Measurements from ENCODE around the gene CLEC6A.
"Not testable (repeated sequence)": the region's sequence is repeated elsewhere in the genome, so short reads cannot be mapped to it uniquely, and the experiment has no call there.

The CLEC6A gene

DNA sequence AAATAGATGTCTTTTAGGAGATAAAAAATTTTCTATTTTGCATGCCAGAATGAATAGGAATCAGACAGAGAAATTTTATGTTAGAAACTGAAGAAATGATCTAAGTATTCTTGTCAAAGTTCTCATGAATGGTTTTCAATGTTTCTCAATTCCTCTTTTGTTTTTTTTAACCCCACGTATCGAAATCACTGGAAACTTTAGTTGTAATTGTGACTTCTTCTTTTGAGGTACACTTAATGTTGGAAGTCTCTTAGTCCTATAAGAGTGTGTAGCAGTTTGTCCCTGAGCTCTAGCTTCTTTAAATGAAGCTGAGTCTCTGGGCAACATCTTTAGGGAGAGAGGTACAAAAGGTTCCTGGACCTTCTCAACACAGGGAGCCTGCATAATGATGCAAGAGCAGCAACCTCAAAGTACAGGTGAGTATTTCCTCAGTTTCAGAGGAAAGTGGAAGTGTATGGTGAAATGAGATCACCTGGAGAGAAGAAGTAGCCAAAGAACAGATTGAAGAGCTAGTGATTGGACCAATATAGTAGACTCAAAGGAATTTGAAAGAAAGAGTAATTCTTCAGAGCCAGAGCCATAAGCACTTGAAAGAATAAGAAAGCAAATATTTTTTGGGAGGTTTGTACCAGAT is at the start of gene CLEC6A:
Gene CLEC6A, plus strand, starts transcription at position 236 of the 634 bp plus-strand sequence. Its CDS starts 150 bp downstream, at position 386.
- no peak for DNase-seq

DNA sequence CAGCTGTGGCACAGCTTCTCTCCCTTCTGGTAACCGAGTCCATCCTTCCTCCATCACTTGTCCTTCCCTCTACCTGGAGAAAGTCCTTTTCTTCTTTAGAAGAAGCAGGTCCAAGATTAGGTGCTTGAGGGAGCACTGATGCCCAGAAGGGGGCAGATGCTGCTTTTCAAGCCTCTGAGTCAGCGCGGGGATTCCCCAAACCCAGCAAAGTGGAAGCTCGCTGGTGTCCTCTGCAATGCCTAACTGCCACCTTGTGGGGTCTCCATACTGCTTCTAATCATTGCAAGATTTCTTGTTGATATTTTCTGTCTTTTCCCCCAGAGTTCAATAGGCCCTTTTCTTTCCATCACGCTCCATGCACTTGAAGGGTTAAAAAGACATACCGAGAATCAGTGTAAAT is 36.2 kb upstream of the CLEC6A start:
- DNase-seq = not testable (repeated sequence)

DNA sequence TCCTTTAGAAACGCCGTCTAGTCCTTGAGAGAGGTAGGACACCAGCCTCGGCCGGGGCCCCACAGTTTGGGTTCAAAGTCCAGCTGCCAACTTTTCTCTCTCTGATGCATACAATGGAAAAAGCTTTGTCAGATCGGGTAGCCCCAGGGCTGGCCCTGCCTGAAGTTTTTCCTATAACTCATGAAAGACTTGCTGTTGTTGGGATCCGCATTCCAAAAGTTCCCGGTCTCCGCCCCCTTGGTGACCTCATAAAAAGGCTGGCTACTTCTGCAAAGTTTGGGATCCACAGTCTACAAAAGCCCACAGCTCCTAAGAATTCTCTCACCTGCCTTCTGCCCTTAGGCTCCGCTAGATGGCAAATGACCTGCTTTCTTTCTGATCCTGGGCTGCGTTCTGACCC is 35.3 kb upstream of the CLEC6A start:
- DNase-seq = no peak

DNA sequence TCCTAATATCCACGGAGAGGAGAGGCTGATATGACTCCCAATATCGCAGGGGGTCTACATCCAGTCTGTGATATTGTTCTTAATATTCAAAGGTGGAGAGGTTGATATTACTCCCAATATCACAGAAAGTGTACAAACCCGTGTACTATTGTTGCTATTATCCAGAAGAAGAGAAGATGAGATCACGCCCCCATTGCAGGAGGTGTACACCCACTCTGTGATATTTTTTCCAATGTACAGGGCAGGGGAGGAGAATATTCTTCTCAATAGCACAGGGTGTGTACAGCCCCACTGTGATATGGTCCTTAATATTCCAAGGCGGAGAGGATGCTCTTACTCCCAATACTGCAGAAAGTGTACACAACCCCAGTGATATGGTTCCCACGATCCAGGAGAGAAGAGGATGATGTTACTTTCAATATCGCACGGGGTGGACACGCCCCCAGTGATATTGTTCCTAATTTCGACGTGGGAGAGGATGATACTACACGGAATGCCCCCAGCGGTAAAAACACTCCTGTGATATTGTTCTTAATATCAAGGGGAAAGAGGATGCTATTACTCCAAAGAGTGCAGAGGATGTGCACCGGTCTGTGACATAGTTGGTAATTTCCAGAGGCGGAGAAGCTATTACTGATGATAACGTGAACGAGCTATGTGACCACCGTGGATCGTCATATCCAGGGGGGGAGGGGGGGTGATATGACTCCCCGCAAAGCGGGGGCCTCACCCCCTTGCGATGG is 11.1 kb upstream of the CLEC6A start:
- not testable (repeated sequence) for DNase-seq

DNA sequence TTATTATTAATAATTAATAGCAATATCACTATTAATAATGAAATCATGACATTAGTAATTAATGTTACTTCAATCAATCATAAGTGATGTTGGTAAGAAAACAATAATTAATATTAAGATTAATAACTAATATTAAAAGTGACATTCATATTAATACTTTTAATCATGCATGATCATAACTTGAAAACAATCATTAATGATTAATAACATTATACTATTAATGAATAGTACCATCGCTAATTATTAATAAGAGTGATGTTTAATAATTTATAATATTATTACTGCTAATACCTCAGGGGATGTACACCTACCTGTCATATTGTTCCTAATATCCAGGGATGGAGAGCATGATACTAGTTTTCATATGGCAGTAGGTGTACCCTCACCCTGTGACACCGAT is 10.0 kb upstream of the CLEC6A start:
- no peak for DNase-seq

DNA sequence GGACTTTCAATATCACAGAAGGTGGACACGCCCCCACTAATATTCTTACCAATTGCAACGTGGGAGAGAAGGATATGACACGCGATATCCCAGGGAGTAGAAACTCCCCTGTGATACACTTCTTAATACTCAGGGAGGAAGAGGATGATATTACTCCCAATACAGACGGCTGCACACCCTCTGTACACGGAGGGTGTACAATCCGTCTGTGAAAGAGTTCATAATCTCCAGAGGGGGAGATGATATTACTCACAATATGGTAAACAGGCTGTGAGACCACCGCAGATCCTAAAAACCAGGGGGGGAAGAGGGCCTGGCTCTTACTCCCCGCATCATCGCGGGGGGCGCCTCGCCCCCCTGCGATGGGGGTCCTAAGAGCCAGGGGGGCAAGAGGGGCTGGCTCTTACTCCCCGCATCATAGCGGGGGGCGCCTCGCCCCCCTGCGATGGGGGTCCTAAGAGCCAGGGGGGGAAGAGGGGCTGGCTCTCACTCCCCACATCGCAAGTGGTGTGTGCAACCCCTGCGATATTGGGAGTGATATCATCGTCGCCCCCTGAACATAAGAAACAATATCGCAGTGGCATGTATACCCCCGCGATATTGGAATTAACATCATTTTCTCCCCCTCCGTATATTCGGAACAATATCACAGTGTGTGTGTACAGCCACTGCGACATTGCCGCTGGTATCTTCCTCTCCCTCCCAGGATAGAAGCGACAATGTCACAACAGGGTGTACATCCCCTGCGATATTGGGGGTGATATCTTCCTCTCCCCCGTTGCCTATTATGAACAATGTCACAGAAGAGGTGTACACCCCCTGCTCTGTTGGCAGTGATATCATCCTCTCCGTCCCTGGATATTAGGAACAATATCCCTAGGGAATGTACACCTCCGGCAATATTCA is 8.9 kb upstream of the CLEC6A start:
- DNase-seq = no peak

DNA sequence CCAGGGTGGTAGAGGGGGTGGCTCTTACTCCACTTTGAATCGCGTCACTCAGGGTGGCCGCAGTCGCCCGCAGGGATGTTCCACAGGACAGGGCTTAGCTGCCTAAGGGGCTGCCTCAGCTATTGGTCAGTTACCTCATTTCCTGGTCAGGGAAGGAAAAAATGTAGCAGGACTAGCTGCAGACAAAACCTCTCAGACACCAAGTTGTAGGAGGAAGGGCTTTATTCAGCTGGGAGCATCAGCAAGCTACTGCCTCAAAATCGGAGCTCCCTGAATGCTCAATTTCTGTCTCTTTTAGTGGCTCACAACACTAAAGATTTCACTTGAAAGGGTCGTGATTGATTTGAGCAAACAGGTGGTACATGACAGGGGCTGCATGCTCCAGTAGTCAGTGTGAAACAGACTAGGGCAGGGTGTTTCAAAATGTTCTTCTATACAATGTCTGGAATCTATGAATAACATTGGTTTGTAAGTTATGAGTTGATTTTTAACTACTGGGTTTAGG is 6.4 kb upstream of the CLEC6A start:
- DNase-seq = no peak

DNA sequence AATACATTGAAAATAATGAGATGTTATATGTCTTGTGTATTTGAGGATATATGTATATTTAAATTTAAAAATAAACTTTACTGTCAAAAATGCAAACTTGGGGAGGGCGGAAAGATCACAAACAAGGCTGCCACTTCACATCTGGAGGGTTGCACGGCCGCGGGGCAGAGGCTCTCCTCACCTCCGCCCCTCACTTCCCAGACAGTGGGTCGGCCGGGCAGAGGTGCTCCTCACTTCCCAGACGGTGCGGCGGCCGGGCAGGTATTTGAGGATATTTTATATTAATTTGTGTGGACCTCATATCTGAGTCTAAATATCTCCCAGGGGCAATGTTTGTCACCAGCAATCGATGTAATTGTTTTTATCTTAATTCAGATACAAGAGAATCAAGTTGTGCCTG is 3.7 kb upstream of the CLEC6A start:
- DNase-seq = no peak

DNA sequence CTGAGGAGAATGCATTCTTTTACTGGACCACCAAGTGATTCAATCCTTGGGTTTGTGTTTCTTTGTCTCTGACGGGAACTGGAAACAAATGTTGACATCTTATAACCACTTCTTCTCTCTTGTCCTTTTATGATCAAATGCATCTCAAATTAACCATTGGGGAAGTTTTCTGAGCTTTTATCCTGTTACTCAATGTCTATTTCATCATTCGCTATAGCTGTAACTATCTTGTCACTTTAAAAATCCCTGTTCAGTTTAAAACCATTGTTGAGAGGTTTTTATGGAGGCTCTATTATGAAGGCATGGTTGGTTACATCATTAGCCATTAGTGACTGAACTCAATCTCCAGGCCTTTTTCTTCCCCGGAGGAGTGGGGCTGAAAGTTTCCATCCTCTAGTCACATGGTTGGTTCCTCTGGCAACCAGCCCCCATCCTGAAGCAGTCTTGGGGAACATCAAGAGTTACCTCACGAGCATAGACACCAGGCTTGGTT is 2.7 kb upstream of the CLEC6A start:
- DNase-seq = no peak

DNA sequence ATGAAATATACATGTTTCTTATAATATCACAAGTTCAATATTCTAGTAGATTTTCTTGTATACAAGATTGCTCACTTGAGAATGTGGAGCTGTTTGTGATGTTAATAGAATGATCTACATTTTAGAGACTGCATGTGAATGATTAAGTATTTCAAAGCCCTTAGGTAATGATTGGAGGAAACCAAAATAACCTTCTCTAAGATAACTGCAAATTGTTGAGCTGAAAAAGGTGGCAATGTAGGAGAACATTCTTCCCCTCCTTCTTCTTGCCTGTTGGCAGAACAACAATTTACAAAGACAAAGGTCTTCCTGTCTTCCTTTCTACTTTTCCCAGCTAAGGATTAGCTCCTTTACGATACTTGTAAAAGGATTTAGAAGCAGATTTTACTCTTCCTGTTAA is 2.0 kb upstream of the CLEC6A start:
- DNase-seq = no peak

DNA sequence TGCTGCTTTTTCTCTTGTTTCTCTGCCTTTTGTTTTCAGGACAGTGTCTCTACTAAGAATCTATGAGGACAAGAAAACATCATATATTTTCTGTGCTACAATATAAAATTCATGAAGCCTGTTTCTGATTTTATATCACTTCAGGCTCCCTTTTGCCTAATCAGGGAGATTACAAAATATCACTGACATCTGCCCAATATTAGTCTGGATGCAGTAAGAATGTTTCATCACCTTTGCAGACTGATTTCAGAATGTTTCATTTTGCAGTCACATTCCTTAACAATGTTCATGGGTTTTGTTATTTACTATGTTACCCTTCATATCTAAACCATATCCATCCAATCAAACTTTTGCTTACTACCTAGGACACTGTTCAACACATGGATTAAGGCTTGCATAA is 491 bp upstream of the CLEC6A start:
- no peak for DNase-seq

DNA sequence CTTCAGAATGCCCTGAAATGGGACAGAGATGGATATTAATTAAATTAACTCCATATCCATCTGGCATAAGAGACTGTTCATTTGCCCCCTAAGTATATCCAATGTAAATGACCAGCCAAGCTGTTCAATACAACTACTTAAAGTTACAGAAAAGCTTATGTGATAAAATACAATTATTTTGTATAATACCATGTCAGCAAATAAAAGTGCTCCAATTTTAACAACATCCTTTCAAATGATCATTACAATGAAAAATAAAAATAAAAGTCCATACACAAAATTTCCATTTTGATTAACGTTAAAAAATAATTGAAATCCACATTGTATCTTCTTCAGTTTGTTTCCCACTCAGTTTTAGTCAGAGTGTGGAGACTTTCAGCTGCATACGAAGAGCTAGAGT is 5.7 kb downstream of the CLEC6A start:
- DNase-seq = no peak

DNA sequence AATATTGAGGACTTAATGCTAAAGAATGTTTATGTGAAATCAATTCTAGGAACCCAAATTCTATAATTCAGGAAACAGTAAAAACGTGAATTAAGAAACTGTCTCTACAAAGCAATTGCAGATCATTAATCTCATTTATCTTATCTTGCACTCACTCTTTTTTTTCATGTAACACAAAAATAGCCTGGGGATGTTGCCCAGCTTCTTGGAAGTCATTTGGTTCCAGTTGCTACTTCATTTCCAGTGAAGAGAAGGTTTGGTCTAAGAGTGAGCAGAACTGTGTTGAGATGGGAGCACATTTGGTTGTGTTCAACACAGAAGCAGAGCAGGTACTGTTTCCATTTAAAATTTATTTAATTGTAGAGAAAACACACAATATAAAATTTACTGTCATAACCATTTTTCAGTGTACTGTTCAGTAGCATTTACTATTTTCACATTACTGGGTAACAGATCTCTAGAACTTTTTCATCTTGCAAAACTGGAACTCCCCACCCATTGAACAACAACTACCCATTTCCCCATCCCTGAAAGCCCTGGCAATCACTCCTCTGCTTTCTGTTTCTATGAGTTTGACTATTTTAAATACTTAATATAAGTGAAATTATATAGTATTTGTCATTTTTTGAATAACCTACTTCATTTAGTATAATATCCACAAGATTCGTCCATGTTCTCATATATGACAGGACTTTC is 9.7 kb downstream of the CLEC6A start:
- DNase-seq = no peak

DNA sequence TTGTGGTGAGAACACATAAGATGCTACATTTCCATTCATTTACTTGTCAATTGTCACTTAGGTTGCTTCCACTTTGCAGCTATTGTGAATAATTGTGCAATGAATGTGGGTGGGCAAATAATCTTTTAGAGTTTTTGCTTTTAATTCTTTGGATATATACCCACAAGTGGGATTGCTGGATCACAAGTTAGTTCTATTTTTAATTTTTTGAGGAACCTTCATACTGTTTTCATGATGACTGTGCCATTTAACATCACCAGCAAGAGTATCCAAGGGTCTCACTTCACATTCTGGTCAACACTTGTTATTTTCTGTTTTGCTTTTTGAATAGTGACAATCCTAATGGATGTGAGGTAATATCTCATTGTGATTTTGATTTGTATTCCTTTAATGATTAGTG is 10.5 kb downstream of the CLEC6A start:
- no peak for DNase-seq

DNA sequence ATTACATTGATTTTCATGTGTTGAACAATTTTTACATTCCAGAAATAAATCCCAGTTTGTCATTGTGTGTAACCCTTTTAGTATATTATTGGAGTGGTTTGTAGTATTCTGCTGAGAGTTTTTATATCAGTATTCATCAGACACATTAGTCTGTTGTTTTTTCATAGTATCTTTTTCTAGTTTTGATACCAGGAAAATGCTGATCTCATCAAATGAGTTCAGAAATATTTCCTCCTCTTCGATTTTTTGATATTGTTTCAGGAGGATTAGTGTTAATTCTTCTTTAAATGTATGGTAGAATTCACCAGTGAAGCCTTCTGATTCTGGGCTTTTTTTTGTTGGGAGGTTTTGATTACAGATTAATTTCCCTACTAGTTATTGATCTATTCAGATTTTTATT is 15.3 kb downstream of the CLEC6A start:
- no peak for DNase-seq

DNA sequence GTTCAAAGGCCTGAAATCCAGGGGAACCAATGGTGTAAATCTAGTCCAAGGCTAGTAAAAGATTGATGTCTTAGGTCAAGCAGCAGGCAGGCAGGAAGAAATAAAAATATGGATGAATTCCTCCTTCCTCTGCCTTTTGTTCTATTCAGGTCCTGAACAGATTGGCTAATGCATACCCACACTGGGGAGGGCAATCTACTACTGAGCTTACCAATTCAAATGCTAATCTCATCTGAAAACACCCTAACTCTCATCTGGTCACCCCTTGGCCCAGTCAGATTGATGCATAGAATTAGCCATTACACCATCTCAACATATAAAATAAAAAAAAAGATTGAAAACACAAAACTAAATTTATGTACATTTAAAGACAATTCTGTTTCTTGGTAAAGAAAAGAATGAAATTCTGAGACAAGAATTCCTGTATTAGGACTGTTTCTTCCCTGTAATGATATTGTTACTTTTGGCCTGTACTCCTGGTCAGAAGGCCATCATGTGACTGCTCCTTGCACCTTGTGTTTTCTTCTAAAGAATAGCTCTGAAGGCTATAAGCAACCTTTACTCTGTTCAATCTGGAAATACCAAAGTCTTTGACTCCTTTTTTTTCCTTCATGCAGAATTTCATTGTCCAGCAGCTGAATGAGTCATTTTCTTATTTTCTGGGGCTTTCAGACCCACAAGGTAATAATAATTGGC is 19.9 kb downstream of the CLEC6A start:
- no peak for DNase-seq

DNA sequence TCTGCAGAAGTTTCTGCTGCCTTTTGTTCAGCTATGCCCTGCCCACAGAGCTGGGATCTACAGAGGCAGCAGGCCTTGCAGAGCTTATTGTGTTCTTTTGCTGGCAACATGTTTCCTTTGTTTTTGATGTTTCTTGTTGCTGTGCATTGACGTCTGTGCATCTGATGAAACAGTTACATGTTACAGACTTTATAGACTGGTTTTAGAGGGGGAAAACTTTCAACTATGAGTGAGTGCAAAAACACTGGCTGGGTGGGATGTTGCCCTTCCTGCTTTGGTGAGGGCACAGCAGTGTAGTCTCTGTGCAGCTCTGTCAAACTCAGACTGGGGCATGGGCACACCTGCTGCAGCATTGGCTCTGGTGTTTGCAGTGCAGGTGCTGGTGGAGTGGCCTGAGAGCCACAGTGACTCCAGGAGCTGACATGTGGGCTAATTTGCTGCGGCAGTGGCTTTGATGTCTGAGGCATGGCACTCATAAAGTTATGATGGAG is 26.9 kb downstream of the CLEC6A start:
- no peak for DNase-seq

DNA sequence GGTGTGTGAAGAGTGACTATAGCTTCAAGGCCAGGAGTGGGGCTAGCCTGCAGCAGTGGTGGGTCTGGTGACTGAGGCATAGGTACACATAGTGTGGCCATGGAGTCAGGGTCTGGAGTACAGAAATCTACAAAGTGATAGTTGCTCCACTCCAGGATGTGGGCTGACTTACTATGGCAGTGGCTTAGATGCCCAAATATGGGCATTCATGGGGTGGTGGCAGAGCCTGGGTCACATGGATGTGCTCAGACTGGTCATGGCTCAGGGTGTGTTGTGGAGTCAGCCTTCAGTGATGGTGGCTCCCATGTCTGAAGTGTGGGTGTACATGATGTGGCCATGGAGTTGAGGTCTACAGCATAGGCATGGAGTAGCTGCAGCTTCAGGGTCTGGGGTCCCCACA is 27.3 kb downstream of the CLEC6A start:
- DNase-seq = no peak

DNA sequence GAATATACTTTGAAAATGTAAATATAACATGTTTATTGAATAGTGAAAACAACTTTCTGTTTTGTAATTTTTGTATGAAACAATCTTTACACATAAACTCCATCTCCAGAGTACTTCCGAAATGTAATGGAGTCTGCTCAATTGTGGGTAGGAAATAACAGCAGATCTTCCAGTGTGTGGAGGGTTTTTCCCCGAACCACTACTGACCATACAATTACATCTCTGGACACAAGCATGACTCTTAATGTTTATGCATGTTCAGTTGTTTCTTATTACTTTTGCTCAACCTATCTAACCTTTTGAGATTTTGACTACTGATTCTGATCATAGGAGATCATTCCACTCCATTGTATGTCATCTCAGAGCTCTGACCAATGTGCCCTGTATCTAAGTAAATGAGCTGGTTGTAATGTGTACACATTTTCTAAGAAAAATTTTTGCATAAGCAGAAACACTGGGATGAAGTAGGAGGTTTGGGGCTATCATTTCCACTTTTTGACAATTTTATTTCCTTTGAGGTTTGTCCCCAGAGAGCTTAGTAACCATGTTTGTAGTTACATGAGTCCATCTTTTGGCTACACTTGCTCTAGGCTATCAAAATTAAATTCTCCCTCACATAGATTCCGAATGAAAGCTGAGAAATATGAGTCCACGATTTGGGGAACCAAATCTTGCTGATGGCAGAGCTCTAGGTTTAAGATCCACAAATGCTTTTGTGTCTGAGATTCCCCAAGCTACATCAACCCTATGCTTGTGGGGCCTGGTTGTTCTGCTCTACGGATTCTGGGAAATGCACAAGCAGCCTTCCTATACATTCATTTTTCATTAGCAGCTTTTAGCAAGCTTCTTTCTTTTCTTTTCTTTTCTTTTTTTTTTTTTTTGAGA is 36.1 kb downstream of the CLEC6A start:
- no peak for DNase-seq

DNA sequence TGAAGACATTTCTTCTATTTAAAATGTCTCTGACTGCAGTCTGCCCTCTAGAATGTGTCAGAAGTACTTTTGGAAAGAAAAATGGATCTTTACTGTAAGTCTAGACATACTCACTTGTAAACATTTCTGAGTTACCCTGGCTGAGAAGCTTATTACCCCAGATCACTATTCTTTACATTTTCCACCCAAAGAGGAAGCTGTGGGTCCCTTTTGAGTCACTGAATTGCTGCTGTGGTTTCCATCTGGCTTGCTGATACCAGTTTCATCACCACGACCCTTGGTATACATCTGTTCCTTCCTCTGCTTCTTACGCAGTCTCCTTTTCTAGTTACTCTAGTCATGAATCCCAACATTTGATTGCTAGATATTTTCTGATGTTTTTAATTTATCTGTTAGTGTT is 37.3 kb downstream of the CLEC6A start:
- no peak for DNase-seq

DNA sequence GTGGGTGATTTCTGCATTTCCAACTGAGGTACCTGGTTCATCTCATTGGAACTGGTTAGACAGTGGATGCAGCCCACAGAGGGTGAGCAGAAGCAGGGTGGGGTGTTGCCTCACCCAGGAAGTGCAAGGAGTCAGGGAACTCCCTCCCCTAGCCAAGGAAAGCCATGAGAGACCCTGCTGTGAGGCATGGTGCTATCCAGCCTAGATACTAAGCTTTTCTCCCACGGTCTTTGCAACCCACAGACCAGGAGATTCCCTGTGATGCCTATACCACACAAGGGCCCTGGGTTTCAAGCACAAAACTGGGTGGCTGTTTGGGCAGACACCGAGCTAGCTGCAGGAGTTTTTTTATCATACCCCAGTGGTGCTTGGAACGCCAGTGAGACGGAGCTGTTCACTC is 39.9 kb downstream of the CLEC6A start:
- DNase-seq = not testable (repeated sequence)
